ENCODE measurements around the gene VWA8. TPM values are rescaled to one million over a fixed set of nuclear protein-coding genes. Genes with fewer than 3 reads are reported as not detected.

Gene VWA8
- total RNA-seq, 1 experiment from 2014 or later: 11.1 TPM

DNA sequence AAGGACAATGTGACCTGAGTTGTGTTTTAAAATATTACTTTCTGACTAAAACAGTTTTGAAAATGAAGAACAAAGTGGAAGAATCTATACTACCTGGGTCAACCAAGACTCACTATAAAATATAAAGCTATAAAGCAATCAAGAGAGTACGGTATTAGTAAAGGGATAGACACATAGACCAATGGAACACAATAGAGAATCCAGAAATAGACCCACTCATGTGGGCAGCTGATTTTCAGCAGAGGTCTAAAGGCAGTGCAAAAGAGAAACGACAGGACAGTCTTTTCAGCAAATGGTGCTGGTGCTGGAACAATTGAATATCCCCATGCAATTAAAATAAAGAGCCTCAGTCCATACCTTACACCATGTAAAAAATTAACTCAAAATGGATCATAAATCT is 278.9 kb downstream of the VWA8 start:
- Histone ChIP-seq H3K4me3 (ENCODE audit: insufficient read depth, low read depth, low read length) (no peak overlapping the region), H3K36me3 (replicated peaks; ENCODE audit: control insufficient read depth, insufficient read depth, low read length) (no peaks in the 10 kb centered on the region), H3K27me3 (ENCODE audit: control insufficient read depth, insufficient read depth, low read length) (no peaks in the 10 kb centered on the region)
- no peak for DNase-seq

DNA sequence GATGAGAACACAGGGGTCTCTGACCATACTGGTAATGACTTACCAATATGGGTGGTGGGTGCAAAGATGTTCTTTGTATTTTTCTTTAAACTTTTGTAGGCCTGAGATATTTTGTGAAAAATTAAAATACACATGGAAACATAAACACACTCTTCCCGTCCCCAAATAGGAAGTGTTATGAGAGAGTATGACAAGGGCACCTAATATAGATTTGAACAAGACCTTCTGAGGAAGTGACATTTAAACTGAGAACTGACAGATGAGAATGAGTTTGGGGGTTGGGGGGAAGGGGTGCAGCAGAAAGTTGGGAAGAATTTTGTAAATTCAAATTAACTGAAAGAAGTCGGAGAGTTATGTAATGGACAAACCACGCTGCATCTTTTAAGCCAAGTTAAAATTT is 279.3 kb downstream of the VWA8 start:
- Histone ChIP-seq H3K4me3 (ENCODE audit: insufficient read depth, low read depth, low read length) (no peak overlapping the region), H3K36me3 (replicated peaks; ENCODE audit: control insufficient read depth, insufficient read depth, low read length) (no peaks in the 10 kb centered on the region), H3K27me3 (ENCODE audit: control insufficient read depth, insufficient read depth, low read length) (no peaks in the 10 kb centered on the region)
- no peak for DNase-seq

DNA sequence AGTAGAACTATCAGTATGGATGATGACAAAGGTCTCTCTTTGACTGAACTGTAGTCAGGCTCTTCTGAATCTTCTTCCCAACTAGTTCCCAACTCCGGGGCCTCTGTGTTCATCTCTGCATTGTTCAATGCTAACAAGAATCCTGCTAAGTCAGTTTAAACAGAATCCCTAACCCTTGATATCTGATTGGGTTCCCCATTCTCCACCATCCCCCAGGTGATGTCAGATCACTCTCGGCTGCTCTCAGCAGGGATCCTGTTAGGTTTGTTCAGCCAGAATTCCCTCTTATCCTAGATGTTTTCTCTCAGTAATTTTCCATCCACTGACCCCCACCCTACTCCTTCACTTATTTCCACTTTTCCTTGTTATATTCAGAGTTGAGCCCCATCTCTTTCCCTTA is 280.0 kb downstream of the VWA8 start:
- Histone ChIP-seq H3K4me3 (ENCODE audit: insufficient read depth, low read depth, low read length) (no peak overlapping the region), H3K36me3 (replicated peaks; ENCODE audit: control insufficient read depth, insufficient read depth, low read length) (no peaks in the 10 kb centered on the region), H3K27me3 (ENCODE audit: control insufficient read depth, insufficient read depth, low read length) (no peaks in the 10 kb centered on the region)
- no peak for DNase-seq

DNA sequence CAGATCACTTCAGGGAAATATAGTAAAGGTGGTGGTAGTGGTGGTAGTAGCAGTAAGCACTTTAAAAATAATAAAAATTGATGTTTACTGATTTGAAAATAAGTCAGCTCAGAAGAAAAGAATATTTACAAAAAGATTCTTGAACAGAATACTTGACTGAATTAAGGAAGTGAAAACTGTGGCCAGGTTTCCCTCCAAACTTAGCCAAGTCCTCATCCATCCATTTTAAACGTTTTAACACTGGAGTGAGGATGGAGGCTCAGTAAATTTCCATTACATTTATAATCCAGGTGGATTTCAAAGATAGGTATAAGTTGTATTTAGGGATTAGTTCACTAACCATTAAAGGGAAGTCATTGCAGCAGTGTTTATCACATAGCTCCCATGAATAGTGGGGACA is 282.1 kb downstream of the VWA8 start:
- no peak for DNase-seq
- no peak overlapping the region for H3K4me3 ChIP-seq (ENCODE audit: insufficient read depth, low read depth, low read length)
- H3K27me3 ChIP-seq (ENCODE audit: control insufficient read depth, insufficient read depth, low read length): no peaks in the 10 kb centered on the region
- H3K36me3 ChIP-seq (replicated peaks; ENCODE audit: control insufficient read depth, insufficient read depth, low read length): no peaks in the 10 kb centered on the region

DNA sequence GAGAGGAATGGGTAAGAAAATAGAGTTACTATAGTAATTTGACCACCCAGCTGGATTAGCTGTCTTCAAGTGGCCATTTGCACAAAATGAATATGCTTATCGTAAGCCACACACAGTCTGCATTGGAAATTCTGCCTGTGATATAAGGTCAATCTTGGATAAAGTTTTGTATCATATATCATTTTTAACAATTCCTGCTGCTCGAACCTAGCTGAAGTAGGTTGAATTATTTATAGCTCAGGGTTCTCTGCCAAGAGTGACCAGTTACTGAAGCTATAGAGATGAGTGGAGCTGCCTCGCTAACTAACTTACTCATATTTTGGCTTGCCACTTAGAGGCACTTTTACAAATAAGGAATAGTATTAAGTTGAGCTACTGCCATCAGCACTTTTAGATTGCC is 282.7 kb downstream of the VWA8 start:
- DNase-seq: no peak
- Histone ChIP-seq H3K36me3 (replicated peaks; ENCODE audit: control insufficient read depth, insufficient read depth, low read length) (no peaks in the 10 kb centered on the region), H3K27me3 (ENCODE audit: control insufficient read depth, insufficient read depth, low read length) (no peaks in the 10 kb centered on the region), H3K4me3 (ENCODE audit: insufficient read depth, low read depth, low read length) (no peak overlapping the region)

DNA sequence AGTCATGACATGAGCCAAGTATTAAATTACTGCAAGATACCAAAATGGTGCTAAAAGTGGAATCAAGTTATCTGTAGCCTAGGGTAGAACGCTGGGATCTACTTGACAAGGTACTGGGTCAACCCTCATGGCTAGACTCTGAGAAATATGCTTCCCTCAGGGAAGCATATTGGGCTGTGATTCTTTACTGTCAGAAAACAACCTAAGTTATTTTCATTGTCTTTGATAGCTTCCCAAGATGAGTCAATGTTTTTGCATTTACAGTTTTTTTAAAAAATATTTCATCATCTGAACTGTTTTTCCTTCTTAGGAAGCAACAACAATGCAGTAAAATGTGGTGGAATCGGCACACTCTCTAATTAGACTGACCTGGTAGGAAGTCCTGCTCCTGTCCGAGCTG is 285.6 kb downstream of the VWA8 start:
- DNase-seq: no peak
- H3K4me3 ChIP-seq (ENCODE audit: insufficient read depth, low read depth, low read length): no peak overlapping the region
- no peaks in the 10 kb centered on the region for H3K27me3 ChIP-seq (ENCODE audit: control insufficient read depth, insufficient read depth, low read length)
- no peaks in the 10 kb centered on the region for H3K36me3 ChIP-seq (replicated peaks; ENCODE audit: control insufficient read depth, insufficient read depth, low read length)

DNA sequence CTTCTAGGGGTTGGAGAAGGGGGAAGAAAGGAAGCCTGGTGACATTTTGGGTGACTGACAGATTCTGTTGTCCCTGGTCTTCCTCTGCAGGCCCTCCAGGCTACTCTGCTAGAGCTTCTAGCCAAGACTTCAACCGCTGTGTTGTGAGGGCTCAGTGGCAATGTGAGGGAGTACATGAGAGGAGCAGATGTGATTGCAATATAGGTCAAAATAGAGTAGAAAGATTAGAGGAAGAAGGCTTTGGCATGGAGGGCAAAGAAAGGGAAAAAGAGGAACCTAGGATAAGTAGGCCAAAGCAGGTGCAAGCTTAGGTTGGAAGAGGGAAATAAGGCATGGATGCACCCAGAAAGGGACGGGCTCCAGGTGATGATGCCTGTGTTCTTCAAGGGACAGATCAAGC is 286.7 kb downstream of the VWA8 start:
- Histone ChIP-seq H3K36me3 (replicated peaks; ENCODE audit: control insufficient read depth, insufficient read depth, low read length) (no peaks in the 10 kb centered on the region), H3K27me3 (ENCODE audit: control insufficient read depth, insufficient read depth, low read length) (no peaks in the 10 kb centered on the region), H3K4me3 (ENCODE audit: insufficient read depth, low read depth, low read length) (no peak overlapping the region)
- DNase-seq: no peak

DNA sequence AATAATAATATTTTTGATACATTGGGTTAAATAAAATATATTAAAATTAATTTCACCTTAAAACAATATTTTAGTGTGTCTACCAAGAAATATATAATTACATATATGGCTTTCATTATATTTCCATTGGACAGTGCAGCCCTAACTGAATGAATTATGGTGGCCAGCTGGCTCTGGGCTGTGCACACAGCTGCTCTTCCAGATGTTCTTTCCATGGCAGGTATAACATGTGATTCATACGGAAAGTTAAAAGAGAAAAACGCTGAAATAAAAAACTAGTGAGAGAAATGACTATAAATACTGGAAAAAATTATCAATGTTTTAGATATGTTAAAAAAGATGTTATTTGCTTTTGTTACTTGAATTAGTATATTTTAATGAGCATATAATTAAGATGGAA is 287.3 kb downstream of the VWA8 start:
- H3K27me3 ChIP-seq (ENCODE audit: control insufficient read depth, insufficient read depth, low read length): no peaks in the 10 kb centered on the region
- no peak overlapping the region for H3K4me3 ChIP-seq (ENCODE audit: insufficient read depth, low read depth, low read length)
- no peak for DNase-seq
- no peaks in the 10 kb centered on the region for H3K36me3 ChIP-seq (replicated peaks; ENCODE audit: control insufficient read depth, insufficient read depth, low read length)

DNA sequence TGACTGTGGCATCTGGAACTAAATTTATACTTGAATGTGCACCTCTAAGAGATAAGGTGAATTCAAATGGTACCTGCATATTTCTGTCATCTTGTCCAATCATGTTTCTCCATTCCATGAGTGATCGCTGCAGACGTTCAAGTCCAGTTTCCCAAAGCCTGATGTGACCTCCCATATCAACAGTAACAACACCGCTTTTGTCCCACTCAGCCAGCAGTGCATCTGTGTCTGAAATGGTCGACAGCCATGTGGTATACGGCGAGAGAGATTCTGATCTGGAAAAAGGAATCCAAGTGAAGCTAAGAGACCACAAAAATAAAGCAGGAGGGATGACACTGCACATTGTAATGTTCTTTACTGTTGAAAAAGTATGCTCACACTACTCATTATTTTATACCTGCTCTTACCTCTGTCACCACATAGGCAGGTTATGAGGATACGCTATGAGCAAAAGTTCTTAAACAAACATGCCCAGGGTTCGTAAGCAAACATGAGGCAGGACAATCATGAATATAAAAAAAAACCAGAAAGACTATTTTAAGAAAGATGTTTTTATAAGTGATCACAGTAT is 290.0 kb downstream of the VWA8 start:
- Histone ChIP-seq H3K4me3 (ENCODE audit: insufficient read depth, low read depth, low read length) (no peak overlapping the region), H3K27me3 (ENCODE audit: control insufficient read depth, insufficient read depth, low read length) (no peaks in the 10 kb centered on the region), H3K36me3 (replicated peaks; ENCODE audit: control insufficient read depth, insufficient read depth, low read length) (no peaks in the 10 kb centered on the region)
- DNase-seq: no peak

DNA sequence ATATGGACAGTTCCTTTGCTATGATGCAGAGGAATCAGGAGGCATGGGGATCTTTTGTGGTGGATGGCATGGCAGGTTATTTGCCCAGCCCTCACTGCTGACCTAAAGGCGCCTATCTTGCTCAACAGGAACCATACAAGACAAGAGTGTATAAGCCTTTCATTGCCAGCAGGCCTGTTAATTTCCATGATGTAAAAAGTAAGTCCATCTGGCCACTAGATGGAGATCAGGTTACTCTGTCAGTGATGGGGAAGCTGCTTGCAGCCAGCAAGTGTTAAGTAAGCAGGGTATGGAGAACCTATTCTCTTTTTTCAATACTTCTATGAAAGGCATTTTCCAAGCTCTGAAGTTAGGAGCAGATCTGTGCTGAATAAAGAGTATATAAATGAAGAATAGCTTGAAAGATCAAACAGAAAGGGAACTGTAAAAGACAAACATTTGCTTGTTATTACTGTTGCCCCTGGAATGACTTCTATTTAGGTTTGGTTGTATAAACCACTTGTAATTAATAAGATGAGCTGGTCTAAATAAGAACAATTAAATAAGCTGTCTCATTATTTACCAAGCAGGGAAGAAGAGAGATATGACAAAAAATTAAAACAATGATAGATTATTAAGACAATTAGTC is 292.7 kb downstream of the VWA8 start:
- no peak overlapping the region for H3K4me3 ChIP-seq (ENCODE audit: insufficient read depth, low read depth, low read length)
- DNase-seq: peak; percentile 30
- no peaks in the 10 kb centered on the region for H3K36me3 ChIP-seq (replicated peaks; ENCODE audit: control insufficient read depth, insufficient read depth, low read length)
- H3K27me3 ChIP-seq (ENCODE audit: control insufficient read depth, insufficient read depth, low read length): no peaks in the 10 kb centered on the region

DNA sequence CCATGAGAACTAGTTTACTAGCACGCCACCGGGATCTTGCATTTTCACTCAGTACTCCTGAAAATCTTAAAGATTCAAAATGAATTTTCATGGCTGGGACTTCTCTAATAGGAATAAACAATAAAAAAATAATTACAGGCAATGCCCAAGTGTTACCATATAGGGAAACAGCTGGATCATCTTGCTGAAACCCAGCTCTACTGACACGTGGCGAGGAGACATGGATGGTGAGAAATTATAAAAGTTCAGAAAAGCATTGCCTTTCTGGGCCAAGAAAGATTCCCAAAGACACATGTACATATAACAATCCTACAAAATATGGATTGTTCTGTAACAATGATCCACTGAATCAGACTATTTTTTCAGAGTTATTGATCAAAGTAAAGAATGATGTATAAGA is 294.3 kb downstream of the VWA8 start:
- no peak overlapping the region for H3K4me3 ChIP-seq (ENCODE audit: insufficient read depth, low read depth, low read length)
- H3K27me3 ChIP-seq (ENCODE audit: control insufficient read depth, insufficient read depth, low read length): no peaks in the 10 kb centered on the region
- H3K36me3 ChIP-seq (replicated peaks; ENCODE audit: control insufficient read depth, insufficient read depth, low read length): no peaks in the 10 kb centered on the region
- DNase-seq: no peak

DNA sequence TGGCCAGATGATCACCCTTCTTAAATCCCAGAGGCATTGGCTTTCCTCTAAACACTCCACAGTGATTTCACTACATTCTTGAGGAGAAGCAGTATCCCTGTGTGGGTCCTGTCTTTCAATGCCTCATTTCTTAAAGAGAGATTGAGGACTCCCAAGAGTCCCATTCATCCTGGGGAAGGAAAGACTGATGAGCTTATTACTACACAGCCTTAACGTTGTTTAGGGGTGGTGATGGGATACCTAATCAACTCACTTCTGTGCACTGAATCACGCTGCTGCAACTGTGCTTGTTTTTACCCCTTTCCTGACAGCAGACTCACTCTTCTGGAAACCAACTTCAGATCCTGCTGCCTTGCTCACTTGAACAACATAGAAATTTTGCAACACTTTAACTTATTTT is 300.5 kb downstream of the VWA8 start:
- H3K4me3 ChIP-seq (ENCODE audit: insufficient read depth, low read depth, low read length): no peak overlapping the region
- no peaks in the 10 kb centered on the region for H3K36me3 ChIP-seq (replicated peaks; ENCODE audit: control insufficient read depth, insufficient read depth, low read length)
- DNase-seq: no peak
- no peaks in the 10 kb centered on the region for H3K27me3 ChIP-seq (ENCODE audit: control insufficient read depth, insufficient read depth, low read length)

DNA sequence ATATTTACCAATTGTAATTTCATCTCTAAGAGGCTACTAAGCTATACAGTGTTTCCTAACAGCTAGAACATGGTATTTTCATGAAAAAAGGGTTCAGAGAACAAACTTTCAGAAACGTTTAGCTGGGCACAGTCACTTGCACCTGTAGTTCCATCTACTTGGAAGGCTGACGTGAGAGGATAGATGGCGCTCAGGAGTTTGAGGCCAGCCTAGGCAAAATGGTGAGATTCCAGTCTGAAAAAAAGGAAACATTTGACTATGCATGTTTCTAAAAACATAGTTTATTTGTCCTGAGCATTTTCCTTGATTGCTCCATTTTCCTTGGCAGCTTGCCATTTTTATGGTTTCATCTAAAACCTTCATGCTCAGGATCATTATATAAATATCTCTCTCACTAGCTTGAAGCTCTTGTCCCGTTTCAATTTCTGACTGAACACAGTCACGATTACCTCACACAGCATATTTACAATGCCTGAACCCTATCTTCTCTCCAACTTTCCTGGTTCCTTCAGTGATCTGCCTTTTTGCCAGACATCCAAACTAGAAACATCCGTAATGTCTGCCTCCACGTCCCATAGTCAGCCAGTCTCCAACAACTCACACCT is 302.8 kb downstream of the VWA8 start:
- no peak for DNase-seq
- H3K27me3 ChIP-seq (ENCODE audit: control insufficient read depth, insufficient read depth, low read length): no peaks in the 10 kb centered on the region
- no peaks in the 10 kb centered on the region for H3K36me3 ChIP-seq (replicated peaks; ENCODE audit: control insufficient read depth, insufficient read depth, low read length)
- H3K4me3 ChIP-seq (ENCODE audit: insufficient read depth, low read depth, low read length): no peak overlapping the region

DNA sequence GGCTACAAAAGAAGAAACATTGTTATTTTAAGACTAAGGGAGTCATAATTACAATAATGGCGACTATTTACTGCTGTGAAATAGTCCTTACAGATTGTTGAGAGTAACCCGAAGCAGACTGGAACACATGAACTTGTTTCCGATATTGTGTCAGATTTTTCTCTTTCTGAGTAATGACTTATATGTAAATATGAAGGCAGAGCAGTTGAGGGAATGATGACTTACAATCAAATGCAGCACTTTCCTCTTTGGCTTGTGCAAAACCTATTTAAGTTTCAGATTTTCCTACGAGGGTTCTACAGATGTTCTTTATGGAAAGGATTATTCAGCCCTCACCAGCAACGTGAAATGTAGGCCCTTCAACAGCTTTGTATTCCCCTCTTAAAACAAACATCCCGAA is 304.9 kb downstream of the VWA8 start:
- Histone ChIP-seq H3K36me3 (replicated peaks; ENCODE audit: control insufficient read depth, insufficient read depth, low read length) (no peaks in the 10 kb centered on the region), H3K4me3 (ENCODE audit: insufficient read depth, low read depth, low read length) (no peak overlapping the region), H3K27me3 (ENCODE audit: control insufficient read depth, insufficient read depth, low read length) (no peaks in the 10 kb centered on the region)
- no peak for DNase-seq

DNA sequence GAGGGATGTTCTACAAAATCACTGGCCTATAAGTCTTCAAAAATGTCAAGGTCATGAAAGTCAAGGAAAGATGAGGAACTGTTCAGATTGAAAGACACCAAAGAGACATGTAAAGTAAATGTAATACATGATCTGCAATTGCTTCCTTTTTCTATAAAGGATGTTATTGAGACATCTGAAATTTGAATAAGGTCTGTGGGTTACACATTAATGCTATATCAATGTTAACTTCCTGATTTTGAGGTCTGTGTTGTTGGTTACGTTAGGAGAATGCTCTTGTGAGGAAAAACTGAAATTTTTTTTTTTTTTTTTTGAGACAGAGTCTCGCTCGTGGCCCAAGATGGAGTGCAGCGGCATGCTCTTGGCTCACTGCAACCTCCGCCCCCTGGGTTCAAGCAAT is 306.1 kb downstream of the VWA8 start:
- Histone ChIP-seq H3K36me3 (replicated peaks; ENCODE audit: control insufficient read depth, insufficient read depth, low read length) (no peaks in the 10 kb centered on the region), H3K27me3 (ENCODE audit: control insufficient read depth, insufficient read depth, low read length) (no peaks in the 10 kb centered on the region), H3K4me3 (ENCODE audit: insufficient read depth, low read depth, low read length) (no peak overlapping the region)
- DNase-seq: no peak

Measured in H7 (cell line).